Trophoblast cell (in vitro differentiated cells and primary cell): Measurements from ENCODE around the gene LMNB1.

ENCODE experiments used
- DNase-seq, 2 donors: peaks; one replicate each; pipeline ENCODE4 v3.0.0-alpha.2; 2016
- H2AFZ ChIP-seq: 2 replicates; pipeline ENCODE4 v1.6.1; 2013; ENCODE audit warnings: low read length, moderate library complexity, mild to moderate bottlenecking; ENCODE audit not compliant: insufficient read depth, poor library complexity
- H2AK5ac ChIP-seq: 2 replicates; pipeline ENCODE4 v1.6.1; 2013; ENCODE audit warnings: mild to moderate bottlenecking, low read length
- H2BK120ac ChIP-seq: 2 replicates; pipeline ENCODE4 v1.6.1; 2013; ENCODE audit warnings: low read length, mild to moderate bottlenecking, moderate library complexity; ENCODE audit not compliant: insufficient read depth, poor library complexity
- H2BK12ac ChIP-seq: 2 replicates; pipeline ENCODE4 v1.6.1; 2013; ENCODE audit warnings: mild to moderate bottlenecking, low read length, moderate library complexity
- H2BK5ac ChIP-seq: 2 replicates; pipeline ENCODE4 v1.6.1; 2013; ENCODE audit warnings: low read length, low read depth, moderate library complexity, mild to moderate bottlenecking; ENCODE audit not compliant: poor library complexity
- H3K14ac ChIP-seq: 2 replicates; pipeline ENCODE4 v1.6.1; 2013; ENCODE audit warnings: mild to moderate bottlenecking, low read length
- H3K18ac ChIP-seq: 2 replicates; pipeline ENCODE4 v1.6.1; 2013; ENCODE audit warnings: mild to moderate bottlenecking, low read length
- H3K23ac ChIP-seq: 2 replicates; pipeline ENCODE4 v1.6.1; 2013; ENCODE audit warnings: low read length
- H3K27ac ChIP-seq: 2 replicates; pipeline ENCODE4 v1.5.1; 2013; ENCODE audit warnings: low read depth, mild to moderate bottlenecking, inconsistent platforms, low read length, moderate library complexity
- H3K27me3 ChIP-seq: 2 replicates; pipeline ENCODE4 v1.6.1; 2013; ENCODE audit warnings: inconsistent platforms, mild to moderate bottlenecking, low read length, moderate library complexity; ENCODE audit not compliant: insufficient read depth
- H3K36me3 ChIP-seq, 2 experiments: 1 replicate in 1 of 2; 2 replicates in 1 of 2; pipeline ENCODE4 v1.6.1; 2013; ENCODE audit warnings: low read length in 2 of 2, mild to moderate bottlenecking in 2 of 2, moderate library complexity in 1 of 2; ENCODE audit not compliant: insufficient read depth in 2 of 2, control insufficient read depth in 1 of 2
- H3K4ac ChIP-seq: 2 replicates; pipeline ENCODE4 v1.6.1; 2013; ENCODE audit warnings: low read depth, mild to moderate bottlenecking, low read length, moderate library complexity
- H3K4me1 ChIP-seq, 2 experiments: 1 replicate in 1 of 2; 2 replicates in 1 of 2; pipeline ENCODE4 v1.6.1; 2013; ENCODE audit warnings: low read length in 2 of 2, mild to moderate bottlenecking in 2 of 2, moderate library complexity in 1 of 2; ENCODE audit not compliant: insufficient read depth in 2 of 2, control insufficient read depth in 1 of 2
- H3K4me2 ChIP-seq: 2 replicates; pipeline ENCODE4 v1.6.1; 2013; ENCODE audit warnings: inconsistent platforms, mild to moderate bottlenecking, low read length, moderate library complexity
- H3K4me3 ChIP-seq: 2 replicates; pipeline ENCODE4 v1.5.1; 2013; ENCODE audit warnings: mild to moderate bottlenecking, low read depth, low read length, inconsistent platforms
- H3K79me1 ChIP-seq: one replicate; pipeline ENCODE4 v1.6.1; 2013; ENCODE audit warnings: low read length
- H3K79me2 ChIP-seq: 2 replicates; pipeline ENCODE4 v1.6.1; 2013; ENCODE audit warnings: low read length, mild to moderate bottlenecking; ENCODE audit not compliant: control insufficient read depth, insufficient read depth, poor library complexity
- H3K9ac ChIP-seq: 2 replicates; pipeline ENCODE4 v1.6.1; 2013; ENCODE audit warnings: mild to moderate bottlenecking, low read length
- H3K9me3 ChIP-seq: 2 replicates; pipeline ENCODE4 v1.6.1; 2013; ENCODE audit warnings: low read depth, mild to moderate bottlenecking, control low read depth, inconsistent platforms, low read length; ENCODE audit not compliant: insufficient read depth
- H4K12ac ChIP-seq: 2 replicates; pipeline ENCODE4 v1.6.1; 2013; ENCODE audit warnings: low read depth, mild to moderate bottlenecking, low read length, moderate library complexity
- H4K8ac ChIP-seq: 2 replicates; pipeline ENCODE4 v1.6.1; 2013; ENCODE audit warnings: low read depth, mild to moderate bottlenecking, low read length, moderate library complexity
- H4K91ac ChIP-seq: one replicate; pipeline ENCODE4 v1.6.1; 2013; ENCODE audit warnings: low read depth, mild to moderate bottlenecking, low read length, moderate library complexity
- WGBS: extraction: QIAGEN DNeasy Blood & Tissue Kit; methylation state at CpG from one replicate; pipeline ENCODE4 v1.1.7; 2013; ENCODE audit warnings: missing lambda C conversion rate; ENCODE audit not compliant: insufficient read length, insufficient coverage; ENCODE audit errors: extremely low coverage; 5-methylcytosine and 5-hydroxymethylcytosine counted together

The LMNB1 gene

DNA sequence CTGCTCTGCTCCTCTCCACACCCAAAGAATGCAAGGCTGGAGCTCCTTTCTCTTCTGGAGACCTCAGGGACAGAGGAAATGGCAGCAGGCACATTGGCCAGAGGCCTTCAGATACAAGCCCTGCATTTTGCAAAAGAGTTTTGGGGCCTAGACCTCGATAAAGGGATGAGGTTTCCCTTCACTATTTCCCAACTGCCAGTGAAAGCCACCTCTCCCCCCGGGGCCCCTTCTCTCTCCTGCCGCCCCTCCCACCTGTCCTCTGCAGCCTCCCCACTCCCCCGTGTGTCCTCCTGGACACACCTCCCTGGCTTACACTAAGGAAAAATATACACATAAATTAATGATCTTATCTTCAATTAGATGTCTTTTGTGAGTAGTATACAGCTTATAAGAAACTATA is 21.3 kb upstream of the LMNB1 start:
- no CpG with 5 or more reads among the region's 4 CpGs for whole genome bisulfite sequencing
- Histone ChIP-seq H3K4ac (no peak overlapping the region), H2BK5ac (no peak overlapping the region), H3K27me3 (no peaks in the 10 kb centered on the region), H4K8ac (no peak overlapping the region), H3K4me3 (no peak overlapping the region), H3K4me2 (no peak overlapping the region), H3K79me1 (no peaks in the 10 kb centered on the region), H3K36me3 (no peaks in the 10 kb centered on the region), H4K12ac (no peak overlapping the region), H2AFZ (no peak overlapping the region), H3K14ac (no peak overlapping the region), H3K23ac (no peak overlapping the region), H2BK120ac (no peak overlapping the region), H2AK5ac (no peak overlapping the region), H3K9me3 (no peaks in the 10 kb centered on the region), H3K4me1 (no peaks in the 10 kb centered on the region), H3K9ac (no peak overlapping the region), H3K27ac (no peak overlapping the region), H4K91ac (no peak overlapping the region), H3K79me2 (no peaks in the 10 kb centered on the region), H3K18ac (no peak overlapping the region), H2BK12ac (no peak overlapping the region)
- DNase-seq: no peak

DNA sequence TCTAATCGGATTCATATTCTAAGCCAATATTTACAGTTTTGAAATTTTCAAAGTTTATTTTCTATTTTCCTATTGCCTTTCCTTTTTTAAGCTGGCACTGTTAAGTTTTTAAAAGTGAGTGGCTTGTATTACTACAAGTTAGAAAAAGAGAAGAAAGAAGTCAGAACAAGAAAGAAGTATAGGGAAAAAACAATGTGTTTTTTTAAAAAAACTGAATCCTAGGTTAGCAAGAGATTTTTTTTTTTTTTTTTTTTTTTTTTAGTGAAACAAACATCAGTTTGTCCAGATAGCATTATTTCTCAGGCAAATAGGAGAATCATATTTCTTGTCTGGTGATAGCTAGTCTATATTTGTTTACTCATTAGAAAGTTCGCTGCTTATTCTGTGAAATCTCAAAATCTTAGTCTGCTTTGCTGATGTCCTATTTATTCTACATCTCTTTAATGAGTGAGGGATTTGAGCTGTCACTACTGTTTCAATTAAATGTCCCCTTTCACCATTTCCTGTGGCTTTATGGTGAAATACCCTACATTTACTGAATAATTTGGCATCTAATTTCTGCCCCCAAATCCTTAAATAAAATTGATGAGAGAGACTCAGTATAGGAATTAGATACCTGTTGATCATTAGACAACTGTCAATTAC is 19.1 kb upstream of the LMNB1 start:
- H3K79me2 ChIP-seq: no peaks in the 10 kb centered on the region
- no peak overlapping the region for H3K14ac ChIP-seq
- H3K27me3 ChIP-seq: no peaks in the 10 kb centered on the region
- no peak overlapping the region for H3K23ac ChIP-seq
- H3K27ac ChIP-seq: no peak overlapping the region
- H2BK12ac ChIP-seq: no peak overlapping the region
- H2AFZ ChIP-seq: no peak overlapping the region
- no peaks in the 10 kb centered on the region for H3K4me1 ChIP-seq
- no peak overlapping the region for H2BK5ac ChIP-seq
- no peak overlapping the region for H3K4me3 ChIP-seq
- H4K91ac ChIP-seq: no peak overlapping the region
- no peak overlapping the region for H2AK5ac ChIP-seq
- H4K12ac ChIP-seq: no peak overlapping the region
- H2BK120ac ChIP-seq: no peak overlapping the region
- H3K9me3 ChIP-seq: no peaks in the 10 kb centered on the region
- no peaks in the 10 kb centered on the region for H3K36me3 ChIP-seq
- no peak overlapping the region for H3K18ac ChIP-seq
- H3K4me2 ChIP-seq: no peak overlapping the region
- H3K79me1 ChIP-seq: no peaks in the 10 kb centered on the region
- H3K9ac ChIP-seq: no peak overlapping the region
- no peak for DNase-seq
- no peak overlapping the region for H4K8ac ChIP-seq
- H3K4ac ChIP-seq: no peak overlapping the region
- WGBS: no CpG with 5 or more reads among the region's 2 CpGs

- Histone ChIP-seq H3K14ac (no peak overlapping the region), H2BK12ac (no peak overlapping the region), H3K4me2 (no peak overlapping the region), H3K36me3 (no peaks in the 10 kb centered on the region), H3K27ac (no peak overlapping the region), H3K79me2 (no peaks in the 10 kb centered on the region), H4K8ac (no peak overlapping the region), H3K4ac (no peak overlapping the region), H3K9me3 (no peaks in the 10 kb centered on the region), H3K79me1 (no peaks in the 10 kb centered on the region), H3K18ac (no peak overlapping the region), H3K4me1 (no peaks in the 10 kb centered on the region), H3K4me3 (no peak overlapping the region), H4K12ac (no peak overlapping the region), H2BK120ac (no peak overlapping the region), H4K91ac (no peak overlapping the region), H3K9ac (no peak overlapping the region), H3K23ac (no peak overlapping the region), H3K27me3 (no peaks in the 10 kb centered on the region), H2AFZ (no peak overlapping the region), H2AK5ac (no peak overlapping the region), H2BK5ac (no peak overlapping the region)
- no CpG with 5 or more reads among the region's 5 CpGs for WGBS
- DNase-seq: no peak
Observed at GRCh38 chr5:126763371-126763770, 13.6 kb upstream of the LMNB1 start.

- Histone ChIP-seq H2AK5ac (no peak overlapping the region), H2BK120ac (no peak overlapping the region), H2BK12ac (no peak overlapping the region), H3K79me2 (no peaks in the 10 kb centered on the region), H3K27ac (no peak overlapping the region), H3K36me3 (no peaks in the 10 kb centered on the region), H2AFZ (no peak overlapping the region), H3K18ac (no peak overlapping the region), H3K27me3 (no peaks in the 10 kb centered on the region), H3K23ac (no peak overlapping the region), H2BK5ac (no peak overlapping the region), H3K4me3 (no peak overlapping the region), H3K14ac (no peak overlapping the region), H3K9me3 (no peaks in the 10 kb centered on the region), H3K79me1 (no peaks in the 10 kb centered on the region), H4K91ac (no peak overlapping the region), H3K4me1 (no peaks in the 10 kb centered on the region), H3K4me2 (no peak overlapping the region), H4K8ac (no peak overlapping the region), H3K4ac (no peak overlapping the region), H4K12ac (no peak overlapping the region), H3K9ac (no peak overlapping the region)
- no CpG with 5 or more reads among the region's 1 CpG for WGBS
- DNase-seq: no peak
Observed at GRCh38 chr5:126769703-126770102, 7.2 kb upstream of the LMNB1 start.
